HG03354 (cell line): Measurements from ENCODE around the gene VEZF1.

Source experiments
- ATAC-seq: cut with Tn5 transposase; IDR thresholded peaks from one replicate; pipeline ENCODE4 v1.9.1; 2021; ENCODE audit warnings: mild to moderate bottlenecking; ENCODE audit not compliant: unreplicated experiment, poor library complexity, severe bottlenecking

The VEZF1 gene

GRCh38 chr17:57954397-57955182 lies 33.5 kb downstream of the VEZF1 start:
- peak; percentile 10 for ATAC-seq

- ATAC-seq = no peak
Observed at GRCh38 chr17:57953705-57954396, 34.2 kb downstream of the VEZF1 start.

DNA sequence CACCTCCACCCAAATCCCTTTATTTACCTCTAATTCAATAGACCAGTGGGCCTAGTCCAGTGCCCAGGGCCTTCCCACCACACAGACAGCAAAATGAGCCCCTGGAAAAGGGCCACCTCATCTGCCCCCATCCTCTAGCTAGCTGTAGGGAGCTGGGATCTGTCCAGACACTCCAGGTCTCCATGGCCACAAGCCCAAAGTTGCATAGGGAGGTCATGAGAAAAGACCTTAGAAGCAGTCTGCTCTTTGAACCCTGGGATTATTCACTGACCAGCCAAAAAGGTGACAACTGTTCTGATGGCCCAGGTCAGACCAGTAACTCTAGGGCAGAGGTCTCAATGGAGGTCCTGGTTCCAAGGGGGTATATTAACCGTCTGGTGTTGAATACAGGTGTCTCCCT lies 34.8 kb downstream of the VEZF1 start:
- no peak for ATAC-seq

- ATAC-seq = no peak
Observed at GRCh38 chr17:57949649-57950048, 38.4 kb downstream of the VEZF1 start.

DNA sequence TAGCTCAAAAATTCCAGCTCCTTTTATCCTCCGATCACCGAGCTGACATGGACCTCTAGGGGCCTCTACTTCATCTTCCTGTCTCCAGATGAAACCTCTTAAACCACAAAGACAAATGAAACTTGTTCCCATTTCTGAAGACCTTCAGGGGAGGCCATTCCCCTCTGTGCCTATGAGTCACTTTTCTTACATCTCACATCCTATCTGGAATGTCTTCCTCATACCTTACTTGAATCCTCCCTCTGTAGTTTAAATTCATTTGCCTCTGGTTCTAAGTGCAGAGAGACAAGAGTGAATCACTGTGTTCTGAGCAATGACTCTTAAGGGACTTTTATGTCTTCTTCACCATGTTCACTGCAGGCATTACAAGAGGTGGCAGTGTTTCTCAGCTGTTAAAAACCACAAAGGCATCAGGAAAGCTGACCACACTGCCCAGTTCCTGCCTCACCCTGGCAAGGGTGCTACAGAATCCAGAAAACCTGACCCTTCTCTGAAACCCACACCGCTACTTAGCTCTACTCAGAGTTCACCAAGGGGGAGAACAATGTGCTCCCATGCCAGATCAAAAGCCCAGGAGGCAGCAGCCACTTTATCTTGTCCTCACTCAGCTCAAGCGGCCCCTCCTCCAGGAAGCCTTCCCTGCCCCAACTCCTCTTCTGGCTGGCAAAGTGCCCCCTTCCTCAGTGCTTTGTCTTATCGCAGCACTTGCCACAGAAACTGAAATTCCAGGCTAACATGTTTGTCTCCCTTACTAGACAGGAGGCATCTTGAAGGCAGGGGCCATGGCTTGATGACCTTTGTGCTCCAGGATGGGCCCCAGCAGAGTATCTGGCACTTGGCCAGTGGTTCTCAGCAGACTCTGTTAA lies 39.3 kb downstream of the VEZF1 start:
- no peak for ATAC-seq

DNA sequence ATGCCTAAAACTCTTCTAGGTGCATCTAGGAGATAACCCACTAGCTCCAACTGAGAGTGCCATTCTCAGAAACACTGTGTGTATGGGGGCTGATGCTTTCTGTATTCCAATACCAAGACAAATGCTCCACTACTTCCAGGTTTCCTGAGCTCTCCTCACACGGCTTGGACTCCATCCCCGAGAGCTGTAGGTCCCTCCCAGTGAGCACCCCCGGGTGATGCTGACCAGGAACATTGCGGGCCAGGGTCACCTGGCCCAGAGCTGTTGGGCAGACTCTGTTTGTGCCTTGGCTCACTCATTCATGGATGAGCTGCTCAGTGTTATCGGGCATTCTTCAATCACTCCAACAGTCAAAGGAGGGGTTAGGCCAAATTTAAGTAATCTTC lies 39.9 kb downstream of the VEZF1 start:
- ATAC-seq = no peak

- ATAC-seq = no peak
Observed at GRCh38 chr17:57947369-57947768, 40.7 kb downstream of the VEZF1 start.

DNA sequence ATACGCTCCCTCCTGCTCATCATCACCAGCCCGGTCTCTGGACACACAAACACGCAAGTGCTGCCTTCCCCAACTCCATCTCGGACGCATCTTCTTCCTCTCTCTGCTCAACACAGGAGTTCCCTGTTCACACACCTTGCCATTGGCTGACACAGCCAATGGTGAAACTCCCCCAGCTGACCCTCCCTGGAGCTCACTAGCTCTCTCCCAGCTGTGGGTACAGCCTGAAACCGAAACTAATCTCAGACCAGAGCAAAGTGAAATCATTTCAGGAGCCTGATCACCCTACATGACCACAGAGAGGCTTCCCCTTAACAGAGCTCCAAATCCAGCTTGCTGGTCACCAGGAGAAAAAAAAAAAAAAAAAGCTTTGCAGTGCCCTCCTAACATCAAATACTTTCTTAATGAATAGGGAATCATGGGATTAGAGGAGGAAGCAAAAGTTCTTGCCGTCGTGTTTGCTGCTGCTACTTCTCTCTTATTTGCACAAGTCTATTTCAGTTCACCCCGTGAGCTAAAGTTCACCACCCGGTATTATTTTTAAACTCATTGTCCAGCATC lies 41.2 kb downstream of the VEZF1 start:
- peak; percentile 95 for ATAC-seq

GRCh38 chr17:57945996-57946797 lies 41.9 kb downstream of the VEZF1 start:
- peak; percentile 16 for ATAC-seq

DNA sequence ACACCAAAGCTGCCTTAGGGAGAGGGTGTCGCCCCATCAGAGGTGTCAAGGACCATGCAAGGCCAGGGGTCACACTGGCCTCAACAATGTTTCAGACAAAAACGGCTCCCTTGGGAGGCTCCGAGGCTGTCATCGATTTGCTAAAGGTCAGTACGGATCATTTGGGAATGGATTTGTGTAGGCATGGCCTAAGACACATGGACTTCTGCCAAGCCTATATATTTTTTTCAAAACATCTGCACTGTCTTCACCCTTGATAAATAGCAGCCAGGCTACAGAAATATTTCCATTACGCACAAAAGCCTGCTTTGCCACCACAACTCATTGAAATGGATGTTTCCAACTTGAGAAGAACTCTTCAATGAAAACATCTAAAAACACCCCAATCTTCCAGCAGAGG lies 43.1 kb downstream of the VEZF1 start:
- ATAC-seq = no peak

DNA sequence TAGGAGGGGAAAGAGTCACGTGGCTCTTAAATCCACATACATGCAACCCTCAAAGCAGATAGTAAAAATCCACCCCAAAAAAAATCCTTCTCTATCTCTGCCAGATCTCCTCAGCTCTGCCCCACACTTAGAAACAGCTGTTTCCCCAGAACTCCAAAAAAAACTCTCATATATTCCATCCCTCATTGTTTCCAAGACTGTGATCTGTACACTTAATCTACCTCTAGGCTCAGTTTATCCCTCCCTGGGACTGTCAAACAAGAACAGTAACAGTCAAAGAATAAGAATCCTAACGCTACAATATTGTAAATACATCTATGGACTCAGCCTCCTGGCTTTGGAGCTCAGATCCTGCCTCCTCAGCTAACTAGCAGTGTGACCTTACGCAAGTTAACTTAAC lies 44.4 kb downstream of the VEZF1 start:
- ATAC-seq = no peak

- ATAC-seq = no peak
Observed at GRCh38 chr17:57943140-57943539, 44.9 kb downstream of the VEZF1 start.

GRCh38 chr17:57941384-57942370 lies 46.4 kb downstream of the VEZF1 start:
- no peak for ATAC-seq

GRCh38 chr17:57940653-57941329 lies 47.3 kb downstream of the VEZF1 start:
- ATAC-seq = no peak

GRCh38 chr17:57940231-57940630 lies 47.8 kb downstream of the VEZF1 start:
- ATAC-seq = no peak

DNA sequence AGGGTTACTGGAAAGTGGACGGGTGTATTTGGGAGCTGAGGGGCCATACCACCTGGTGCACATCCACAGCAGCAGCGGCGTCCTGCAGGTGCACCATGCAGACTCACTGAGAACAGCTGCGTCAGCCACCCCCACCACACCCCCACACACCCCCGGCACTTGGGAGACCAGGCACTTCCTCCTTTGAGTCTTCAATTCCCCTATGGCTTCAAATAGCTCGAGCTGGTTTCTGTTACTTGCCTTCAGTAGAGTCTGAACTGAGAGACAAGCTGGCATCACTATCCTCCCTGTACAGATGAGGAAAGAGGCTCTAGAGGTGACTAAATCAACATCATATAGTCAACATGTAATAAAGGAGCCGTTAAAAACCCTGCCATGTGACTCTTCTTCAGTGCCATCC lies 48.3 kb downstream of the VEZF1 start:
- ATAC-seq = peak; percentile 87

DNA sequence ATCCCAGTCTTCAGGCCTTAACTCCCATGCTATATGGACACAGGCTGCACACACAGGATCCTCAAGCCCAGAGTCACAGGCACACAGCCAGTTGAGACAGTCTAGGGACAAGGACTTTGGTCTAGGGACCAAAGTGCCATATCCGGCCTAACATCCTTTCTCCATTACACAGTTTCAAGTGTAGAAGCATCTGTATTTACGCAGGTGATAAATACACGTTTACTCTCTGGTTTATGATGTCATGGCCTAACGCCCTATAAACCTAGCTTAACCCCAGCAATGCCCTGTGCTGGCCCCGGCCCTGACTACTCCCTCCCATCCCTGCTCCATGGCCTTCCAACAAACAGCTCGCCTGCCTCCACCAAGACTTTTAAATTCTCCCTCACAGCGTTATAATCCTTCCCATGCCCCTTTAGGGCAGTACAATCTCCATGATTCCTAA lies 50.0 kb downstream of the VEZF1 start:
- ATAC-seq = no peak

DNA sequence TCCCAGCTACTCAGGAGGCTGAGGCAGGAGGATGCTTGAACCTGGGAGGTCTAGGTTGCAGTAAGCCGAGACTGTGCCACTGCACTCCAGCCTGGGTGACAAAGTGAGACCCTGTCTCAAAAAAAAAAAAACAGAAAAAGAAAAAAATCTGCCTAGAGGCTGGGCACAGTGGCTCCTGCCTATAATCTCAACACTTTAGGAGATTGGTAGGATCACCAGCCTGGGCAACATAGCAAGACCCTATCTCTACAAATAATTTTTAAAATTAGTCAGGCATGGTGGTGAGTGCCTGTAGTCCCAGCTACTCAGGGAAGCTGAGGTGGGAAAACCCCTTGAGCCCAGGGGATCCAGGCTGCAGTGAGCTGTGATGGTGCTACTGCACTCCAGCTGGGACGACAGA lies 50.6 kb downstream of the VEZF1 start:
- ATAC-seq = no peak
